ENCODE measurements around the gene DDX19B. TPM values are rescaled to one million over a fixed set of nuclear protein-coding genes. Genes with fewer than 3 reads are reported as not detected.

The DDX19B gene
- total and polyA plus RNA-seq, 9 of the 15 experiments (the other 6 are each of a cell fraction or from before 2014, with no cell fraction given) = 7.0 to 32.9 (median 19.3) TPM

- TF ChIP-seq STAG1 (CRISPR knock-in tag; IDR thresholded peaks at IDR 0.05; ENCODE audit: borderline replicate concordance) = no peak
- TF ChIP-seq SREBF1 (IDR thresholded peaks at IDR 0.05; ENCODE audit: borderline replicate concordance, low read depth, low read length) = 0 out of 2 replicates have a peak, but pooled peaks have one; percentile 21
- no peak for TF ChIP-seq ZNF507 (tag; conservative IDR thresholded peaks at IDR 0.05)
- no peak for TF ChIP-seq ZNF280B (CRISPR knock-in tag; IDR thresholded peaks at IDR 0.05)
- TF ChIP-seq FOXA3 (CRISPR knock-in tag; conservative IDR thresholded peaks at IDR 0.05 in 1 of 2, IDR thresholded peaks at IDR 0.05 in 1 of 2) = no peak
- TF ChIP-seq HDAC8 (tag; IDR thresholded peaks at IDR 0.05) = 0 out of 2 replicates have a peak, but pooled peaks have one; percentile 70
- TF ChIP-seq SNRNP70 (optimal IDR thresholded peaks at IDR 0.05; ENCODE audit: low read depth, low read length) = no peak
- peak; percentile 94; the same call in 1 of the 2 replicates for TF ChIP-seq ZSCAN32 (CRISPR knock-in tag; IDR thresholded peaks at IDR 0.05)
- no peak for TF ChIP-seq GTF3C2 (IDR thresholded peaks at IDR 0.05; ENCODE audit: borderline replicate concordance, extremely low read depth, insufficient read length)
- no peak for TF ChIP-seq ZNF707 (CRISPR knock-in tag; conservative IDR thresholded peaks at IDR 0.05)
- no peak for TF ChIP-seq POU5F1 (IDR thresholded peaks at IDR 0.05; ENCODE audit: borderline replicate concordance, low read depth, low read length, partially characterized antibody)
- no peak; the same call in 1 of the 2 replicates for TF ChIP-seq NCOR1 (IDR thresholded peaks at IDR 0.05)
- no peak; the same call in 1 of the 2 replicates for TF ChIP-seq ZNF561 (CRISPR knock-in tag; conservative IDR thresholded peaks at IDR 0.05)
- peak; percentile 71 for TF ChIP-seq SP1 (CRISPR knock-in tag; IDR thresholded peaks at IDR 0.05)
- TF ChIP-seq ID3 (CRISPR knock-in tag; IDR thresholded peaks at IDR 0.05) = no peak; the same call in 1 of the 2 replicates
- no peak for TF ChIP-seq ID3 (tag; IDR thresholded peaks at IDR 0.05)
- TF ChIP-seq ZBTB26 (CRISPR knock-in tag; IDR thresholded peaks at IDR 0.05) = peak; percentile 92
- no peak for TF ChIP-seq ZNF445 (CRISPR knock-in tag; IDR thresholded peaks at IDR 0.05; ENCODE audit: low read depth)
- TF ChIP-seq SRSF3 (IDR thresholded peaks at IDR 0.05; ENCODE audit: insufficient read depth, low read length) = peak; percentile 96
- TF ChIP-seq FOXJ3 (CRISPR knock-in tag; IDR thresholded peaks at IDR 0.05) = no peak
Measured at GRCh38 chr16:70289229-70290094, 9.5 kb upstream of the DDX19B start, which contains the start of gene AARS1 (continued).

Measured in K562 (cell line).